ENCODE measurements around the gene ZNF416. TPM values are rescaled to one million over a fixed set of nuclear protein-coding genes. Genes with fewer than 3 reads are reported as not detected.

The ZNF416 gene
- total and polyA plus RNA-seq, 2 experiments from 2014 or later: 4.3 to 11.9 TPM

- Histone ChIP-seq H3K4me3 (no peak overlapping the region), H3F3A (replicated peaks; ENCODE audit: low read depth) (no peaks in the 10 kb centered on the region), H3K9me2 (ENCODE audit: insufficient read depth) (peaks cover 18% of the 10 kb centered on the region), H3K79me2 (replicated peaks; ENCODE audit: insufficient read depth) (peaks cover 20% of the 10 kb centered on the region), H3K4me1 (ENCODE audit: insufficient read depth) (0 out of 2 replicates have a peak, but pooled peaks cover 3% of the 10 kb centered on the region), H2AFZ (no peak overlapping the region), H4K20me1 (replicated peaks; ENCODE audit: insufficient read depth) (no peaks in the 10 kb centered on the region), H3K27ac (ENCODE audit: low read depth) (no peak overlapping the region), H3K36me3 (ENCODE audit: insufficient read depth) (peaks cover 14% of the 10 kb centered on the region; the same call in 1 of the 2 replicates), H3K27me3 (ENCODE audit: insufficient read depth) (no peaks in the 10 kb centered on the region), H3K4me2 (no peak overlapping the region)
- Mint-ChIP-seq H3K27me3 (ENCODE audit: insufficient read depth, low read depth, poor library complexity) (peaks cover 13% of the 10 kb centered on the region), H3K36me3 (ENCODE audit: low read depth) (peaks cover 49% of the 10 kb centered on the region), H3K9me3 (peaks cover 25% of the 10 kb centered on the region), H3K4me3 (no peak overlapping the region), H3K27ac (no peak overlapping the region), H3K4me1 (peaks cover 8% of the 10 kb centered on the region; the same call in 1 of the 3 replicates)
- DNase-seq (ENCODE audit: low spot score) (no peak), ATAC-seq (no peak)
- no peak for TF ChIP-seq CREB1 (CRISPR knock-in tag; IDR thresholded peaks at IDR 0.05; ENCODE audit: low read depth)
- no peak for TF ChIP-seq EZH2 (IDR thresholded peaks at IDR 0.05; ENCODE audit: low read depth, unreplicated experiment)
- TF ChIP-seq REST (IDR thresholded peaks at IDR 0.05; ENCODE audit: unreplicated experiment): no peak
- no peak for TF ChIP-seq JUNB (IDR thresholded peaks at IDR 0.05; ENCODE audit: unreplicated experiment)
- no peak for TF ChIP-seq ZNF331 (CRISPR knock-in tag; IDR thresholded peaks at IDR 0.05; ENCODE audit: low read depth)
- TF ChIP-seq ZNF462 (CRISPR knock-in tag; IDR thresholded peaks at IDR 0.05): no peak
- no peak for TF ChIP-seq STAT1 (IDR thresholded peaks at IDR 0.05; ENCODE audit: unreplicated experiment)
- TF ChIP-seq EZH2phosphoT487 (IDR thresholded peaks at IDR 0.05; ENCODE audit: unreplicated experiment): no peak
- no peak for TF ChIP-seq POLR2AphosphoS5 (IDR thresholded peaks at IDR 0.05; ENCODE audit: low read depth)
- TF ChIP-seq ZNF114 (CRISPR knock-in tag; IDR thresholded peaks at IDR 0.05): no peak
- TF ChIP-seq CTCF (conservative IDR thresholded peaks at IDR 0.05; ENCODE audit: low read depth in 2 of 2): no peak
These were observed 32.4 kb upstream of the ZNF416 start for GRCh38 chr19:57611113-57611512.
